GM21423 (cell line): ENCODE measurements around the gene TNFRSF21.
"Not testable (repeated sequence)": the region's sequence is repeated elsewhere in the genome, so short reads cannot be mapped to it uniquely, and the experiment has no call there.

Experiments
- ATAC-seq: cut with Tn5 transposase; IDR thresholded peaks from one replicate; pipeline ENCODE4 v1.9.1; 2021; ENCODE audit warnings: mild to moderate bottlenecking, moderate library complexity; ENCODE audit not compliant: unreplicated experiment

Gene TNFRSF21

DNA sequence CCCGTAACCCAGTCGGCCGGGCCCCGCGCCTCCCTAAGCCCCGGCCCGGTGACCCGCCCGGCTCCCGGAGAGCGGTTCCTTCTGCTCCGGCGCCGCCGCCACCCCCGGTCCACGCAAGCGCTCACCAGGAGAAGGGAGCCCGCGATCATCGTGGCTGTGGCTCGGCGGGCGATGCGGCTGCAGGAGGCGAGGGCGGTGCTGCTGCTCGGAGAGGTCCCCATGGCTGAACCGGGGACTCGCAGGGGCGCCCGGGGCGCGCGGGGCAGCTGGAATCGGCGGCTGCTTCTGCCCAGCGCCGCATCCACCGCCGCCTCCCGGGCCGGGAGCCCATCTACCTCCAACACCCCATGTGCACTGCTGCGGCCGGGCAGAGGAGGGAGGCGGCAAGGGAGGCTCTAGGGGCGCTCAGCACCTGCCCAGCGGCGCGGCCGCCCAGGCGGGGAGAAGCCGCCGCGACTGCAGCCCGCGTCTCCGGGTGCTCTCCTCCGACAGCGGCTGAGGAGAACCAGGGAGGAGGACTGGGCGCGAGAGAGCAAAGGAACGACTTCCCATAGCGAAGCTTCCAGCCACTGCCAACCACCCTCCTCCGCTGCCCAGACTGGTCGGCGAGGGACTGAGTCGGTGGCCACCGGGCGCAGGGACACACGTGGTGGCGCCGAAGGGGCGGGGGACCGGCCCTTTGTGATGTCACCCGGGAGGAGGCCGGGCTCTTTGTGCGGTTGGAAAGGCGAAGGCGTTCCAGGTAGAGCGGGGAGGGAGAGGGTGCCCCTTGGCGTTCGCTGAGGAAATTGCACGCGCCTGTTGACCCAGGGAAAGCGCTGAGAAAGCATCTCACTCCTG lies at the start of gene TNFRSF21:
TNFRSF21 (minus strand) TSS at position 615 of the 840 bp plus-strand sequence; CDS start at position 221, 394 bp downstream.
- peak; percentile 99 for ATAC-seq

DNA sequence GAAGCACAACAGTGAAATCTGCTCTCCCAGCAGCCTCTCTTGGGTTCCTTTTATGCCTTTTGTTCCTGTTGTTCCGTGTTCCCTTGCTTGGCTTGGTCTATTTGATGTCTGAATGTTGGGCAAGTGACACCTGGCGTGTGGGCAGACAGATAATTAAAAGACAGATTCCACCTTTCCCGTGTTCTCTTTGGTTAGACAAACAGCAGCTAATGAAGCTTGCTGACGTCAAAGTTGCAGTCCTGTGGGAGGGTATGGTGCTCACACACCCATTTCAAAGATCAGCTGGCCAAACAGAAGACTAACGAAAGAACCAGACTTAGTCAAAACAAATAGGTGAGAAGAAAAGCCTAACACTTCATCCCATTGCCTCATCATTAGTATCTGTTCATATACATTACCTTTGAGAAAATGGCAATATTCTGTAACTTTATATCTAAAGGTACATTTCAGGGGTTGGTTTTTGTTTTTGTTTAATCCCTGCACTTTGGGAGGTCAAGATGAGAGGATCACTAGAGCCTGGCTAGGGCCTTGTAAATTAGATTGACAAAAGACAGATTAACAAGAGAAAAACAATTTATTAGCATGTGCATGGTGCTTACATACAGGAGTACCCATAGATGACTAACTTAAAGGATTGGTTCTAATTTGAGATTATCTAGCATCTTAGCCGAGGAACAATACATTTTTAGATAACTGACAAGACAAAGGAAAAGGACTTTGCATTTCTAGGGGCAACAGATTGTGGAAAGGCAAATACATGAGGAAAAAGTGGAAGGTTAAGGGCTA lies 48.9 kb upstream of the TNFRSF21 start:
- no peak for ATAC-seq

GRCh38 chr6:47357827-47358226 lies 48.1 kb upstream of the TNFRSF21 start:
- peak; percentile 71 for ATAC-seq

DNA sequence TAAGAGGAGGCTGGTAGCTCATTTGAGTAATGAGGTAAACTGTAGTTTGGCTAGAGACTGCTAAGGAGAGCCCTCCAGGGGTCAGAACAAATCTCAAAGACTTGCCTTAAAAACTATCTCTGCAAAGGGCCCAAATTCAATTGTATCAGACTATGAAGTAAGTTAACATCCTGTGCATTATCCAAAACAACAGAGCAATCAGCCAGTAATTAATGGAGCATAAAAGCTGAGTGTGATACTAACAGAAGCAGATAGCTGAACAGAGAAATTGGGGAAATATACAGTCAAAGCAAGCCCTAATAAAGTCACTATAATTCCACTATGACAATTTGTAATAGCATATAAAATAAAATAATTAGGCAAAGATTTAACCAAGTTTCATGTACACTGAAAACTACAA lies 45.8 kb upstream of the TNFRSF21 start:
- ATAC-seq: no peak

GRCh38 chr6:47353871-47354270 lies 44.2 kb upstream of the TNFRSF21 start:
- no peak for ATAC-seq

DNA sequence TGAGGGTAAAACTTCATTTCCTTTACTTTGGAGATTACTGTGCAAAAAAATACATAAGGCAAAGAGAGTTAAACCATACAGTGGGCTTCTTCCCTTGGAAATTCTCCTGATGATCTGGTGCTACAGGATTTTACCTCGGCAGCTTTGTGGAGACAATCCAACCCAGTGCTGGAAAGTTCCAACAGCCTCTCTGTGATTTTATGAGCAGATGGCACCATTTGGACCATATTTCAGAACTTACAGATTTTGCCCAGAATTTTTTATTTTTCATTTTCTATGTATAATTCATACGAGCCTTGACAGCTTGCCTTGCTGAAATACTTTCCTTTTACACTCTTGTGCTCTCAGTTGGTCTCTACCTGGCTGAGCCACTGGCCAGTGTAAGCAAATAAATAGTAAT lies 43.3 kb upstream of the TNFRSF21 start:
- no peak for ATAC-seq

DNA sequence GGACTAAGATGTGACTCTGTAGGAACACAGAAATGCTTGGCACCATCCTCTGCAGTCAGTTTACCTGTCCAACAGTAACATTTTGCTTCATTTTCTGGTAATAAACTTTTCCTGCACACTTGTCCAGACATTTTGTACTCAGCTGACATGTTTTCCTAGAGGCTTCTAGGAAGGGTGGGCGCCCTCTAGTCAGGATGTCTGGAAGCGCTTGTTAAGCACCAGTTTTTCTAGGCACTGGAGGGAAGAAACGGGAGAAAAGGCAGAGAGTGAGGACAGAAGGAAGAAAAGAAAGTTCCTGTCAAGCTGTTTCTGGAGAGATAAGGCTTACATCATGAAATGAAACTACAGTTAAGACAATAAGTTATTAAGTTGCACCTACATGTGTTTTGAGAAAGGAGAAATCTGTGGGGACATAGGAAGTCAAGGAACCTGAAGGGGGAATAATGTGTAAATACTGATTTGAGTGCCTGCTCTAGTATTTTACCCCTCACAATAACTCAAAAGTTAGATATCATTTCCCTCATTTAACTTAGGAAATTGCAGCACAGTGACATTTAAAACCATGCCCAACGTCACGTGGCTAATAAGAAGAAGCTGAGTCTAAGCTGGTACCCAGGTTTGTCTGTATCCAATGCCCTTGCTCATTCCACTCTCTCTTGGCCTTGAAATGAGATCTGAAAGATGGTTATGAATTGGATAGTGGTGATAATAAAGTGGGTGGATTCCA lies 42.7 kb upstream of the TNFRSF21 start:
- no peak for ATAC-seq

DNA sequence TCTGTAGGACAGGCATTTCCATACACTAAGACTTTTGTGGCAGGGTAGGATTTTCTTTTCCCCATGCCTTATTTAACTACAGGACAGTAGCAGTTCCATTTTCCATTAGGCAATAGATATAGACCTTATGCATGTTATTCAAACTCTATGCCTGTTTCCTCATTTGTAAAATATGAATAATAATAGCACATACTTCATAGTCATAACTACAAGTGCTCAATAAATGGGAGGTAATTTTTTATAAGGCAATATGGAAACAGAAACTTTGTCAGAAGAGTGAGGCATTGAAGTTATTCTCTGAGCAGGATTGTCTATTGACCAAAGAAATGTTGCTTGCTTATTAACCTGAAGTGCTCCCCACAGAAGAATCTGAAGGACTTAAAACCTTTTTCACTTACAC lies 41.9 kb upstream of the TNFRSF21 start:
- ATAC-seq: no peak

DNA sequence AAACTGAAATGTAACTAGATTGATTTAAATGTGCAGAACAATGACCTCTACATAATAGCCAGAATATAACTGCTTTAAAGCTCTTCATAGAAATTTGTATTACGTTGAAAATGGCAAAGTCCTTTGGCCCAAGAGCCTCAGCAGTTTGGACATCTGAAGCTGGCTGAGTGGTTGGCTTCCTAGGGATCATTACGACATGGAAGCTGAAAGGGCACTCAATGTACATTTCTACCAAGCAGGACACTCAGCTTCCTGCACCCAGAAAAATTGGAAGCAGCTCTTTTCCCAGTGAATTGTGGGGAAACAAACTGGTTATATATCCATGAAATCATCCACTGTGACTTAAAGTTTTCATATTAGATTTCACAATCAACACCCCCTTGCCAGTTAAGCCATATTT lies 40.2 kb upstream of the TNFRSF21 start:
- no peak for ATAC-seq

GRCh38 chr6:47348316-47348863 lies 38.7 kb upstream of the TNFRSF21 start:
- ATAC-seq: no peak

GRCh38 chr6:47345761-47346160 lies 36.1 kb upstream of the TNFRSF21 start:
- no peak for ATAC-seq

DNA sequence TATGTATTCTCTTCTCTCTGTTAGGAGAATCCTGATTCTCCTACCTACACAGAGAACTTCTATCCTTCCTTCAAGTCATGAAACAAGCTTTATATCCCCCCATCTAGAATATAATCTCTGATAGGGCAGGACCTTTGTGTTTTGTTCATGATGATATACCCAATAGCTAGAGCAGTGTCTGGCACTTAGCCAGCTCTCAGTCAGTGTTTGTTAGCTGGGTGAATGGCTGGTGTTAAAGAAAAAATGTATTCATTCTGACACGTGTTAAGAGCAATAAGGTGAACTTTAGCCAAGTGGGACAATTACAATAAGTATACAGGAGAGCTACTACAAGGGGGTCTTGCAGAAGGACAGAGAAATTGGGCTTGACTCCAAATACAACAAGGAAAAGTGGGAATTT lies 34.3 kb upstream of the TNFRSF21 start:
- no peak for ATAC-seq

GRCh38 chr6:47343600-47343999 lies 33.9 kb upstream of the TNFRSF21 start:
- no peak for ATAC-seq

- no peak for ATAC-seq
Measured at GRCh38 chr6:47342824-47343223, 33.1 kb upstream of the TNFRSF21 start.

GRCh38 chr6:47337519-47337918 lies 27.8 kb upstream of the TNFRSF21 start:
- ATAC-seq: no peak

- ATAC-seq: no peak
Measured at GRCh38 chr6:47336334-47336733, 26.6 kb upstream of the TNFRSF21 start.

DNA sequence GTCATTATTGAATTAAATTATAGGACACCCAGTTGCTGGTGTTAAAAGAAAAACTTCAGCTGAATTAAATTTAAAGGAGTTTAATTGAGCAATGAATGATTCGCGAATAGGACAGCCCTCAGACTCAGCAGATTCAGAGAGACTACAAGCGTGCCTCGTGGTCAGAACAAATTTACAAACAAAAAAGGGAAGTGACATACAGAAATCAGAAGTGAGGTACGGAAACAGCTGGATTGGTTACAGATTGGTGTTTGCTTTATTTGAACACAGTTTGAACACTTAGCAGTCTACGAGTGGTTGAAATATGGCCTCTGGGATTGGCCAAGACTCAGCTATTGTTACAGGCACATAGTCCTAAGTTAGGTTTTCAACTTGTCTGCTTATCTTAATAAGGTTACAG lies 25.8 kb upstream of the TNFRSF21 start:
- peak; percentile 90 for ATAC-seq

- no peak for ATAC-seq
Measured at GRCh38 chr6:47334334-47334733, 24.6 kb upstream of the TNFRSF21 start.

- not testable (repeated sequence) for ATAC-seq
Measured at GRCh38 chr6:47328606-47329005, 18.9 kb upstream of the TNFRSF21 start.

GRCh38 chr6:47328139-47328538 lies 18.4 kb upstream of the TNFRSF21 start:
- ATAC-seq: not testable (repeated sequence)

DNA sequence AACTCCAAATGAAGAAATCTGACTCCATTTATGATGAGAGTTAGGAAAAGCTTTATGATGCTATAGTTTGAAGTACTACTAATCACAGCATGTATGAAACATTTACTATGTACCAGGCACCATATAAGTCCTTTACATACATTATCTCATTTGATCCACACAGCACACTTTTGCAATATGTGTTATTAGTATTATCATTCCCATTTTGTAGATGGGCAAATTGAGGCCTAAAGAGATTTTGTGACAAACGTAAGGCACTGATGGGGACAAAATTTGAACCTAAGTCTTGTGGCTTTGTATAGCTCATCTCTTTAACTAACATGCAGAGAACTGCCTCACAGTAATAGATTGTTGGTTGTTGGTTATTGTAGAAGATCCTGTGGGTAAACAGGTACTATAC lies 14.2 kb upstream of the TNFRSF21 start:
- no peak for ATAC-seq
